HepG2 (cell line): ENCODE results near the gene MBNL3. TPM values are rescaled to one million over a fixed set of nuclear protein-coding genes. Genes with fewer than 3 reads are reported as not detected.

Source experiments
- EP300 ChIP-seq, 3 experiments: sonication (generic) in 1 of 3; formaldehyde crosslinking in 1 of 3; IDR thresholded peaks; 2 replicates each; pipeline versions ENCODE4 v1.5.1 to v1.6.1; 2011 to 2020; ENCODE audit warnings: low read depth in 2 of 3, low read length in 2 of 3, borderline replicate concordance in 1 of 3, improper control_type of control experiment in 1 of 3, mild to moderate bottlenecking in 1 of 3, missing genetic modification reagents in 1 of 3, moderate library complexity in 1 of 3
- FOSL2 ChIP-seq: sonication (generic); formaldehyde crosslinking; IDR thresholded peaks from 2 replicates; pipeline ENCODE4 v1.4.0; 2020; ENCODE audit warnings: missing genetic modification reagents
- MLX ChIP-seq: IDR thresholded peaks from 2 replicates; pipeline ENCODE4 v1.6.1; 2016
- PHF21A ChIP-seq: sonication (generic); formaldehyde crosslinking; IDR thresholded peaks from 2 replicates; pipeline ENCODE4 v1.5.0; 2020; ENCODE audit warnings: mild to moderate bottlenecking, missing genetic modification reagents
- REXO4 ChIP-seq: sonication (generic); formaldehyde crosslinking; IDR thresholded peaks from 2 replicates; pipeline ENCODE4 v1.8.0; 2022; ENCODE audit warnings: missing genetic modification reagents, mild to moderate bottlenecking, borderline replicate concordance
- RXRA ChIP-seq: sonication (generic); formaldehyde crosslinking; IDR thresholded peaks from 2 replicates; pipeline ENCODE4 v1.5.1; 2020; ENCODE audit warnings: missing genetic modification reagents
- SKIL ChIP-seq: sonication (generic); formaldehyde crosslinking; IDR thresholded peaks from 2 replicates; pipeline ENCODE4 v1.8.0; 2022; ENCODE audit warnings: missing genetic modification reagents, mild to moderate bottlenecking, moderate library complexity, borderline replicate concordance
- ZBTB1 ChIP-seq: sonication (generic); formaldehyde crosslinking; IDR thresholded peaks from 2 replicates; pipeline ENCODE4 v1.4.0; 2020; ENCODE audit warnings: missing genetic modification reagents, borderline replicate concordance
- ZC3H13 ChIP-seq: sonication (generic); formaldehyde crosslinking; IDR thresholded peaks from 2 replicates; pipeline ENCODE4 v1.8.1; 2023; ENCODE audit warnings: mild to moderate bottlenecking, missing genetic modification reagents, moderate library complexity
- ZNF136 ChIP-seq: sonication (generic); formaldehyde crosslinking; IDR thresholded peaks from 2 replicates; pipeline ENCODE4 v1.8.1; 2022; ENCODE audit warnings: low read depth, mild to moderate bottlenecking, moderate library complexity, missing genetic modification reagents
- ZNF30 ChIP-seq: sonication (generic); formaldehyde crosslinking; IDR thresholded peaks from 2 replicates; pipeline ENCODE4 v1.5.0; 2020; ENCODE audit warnings: mild to moderate bottlenecking, missing genetic modification reagents
- polyA plus RNA-seq, 8 experiments: library from polyadenylated mRNA; depleted of rRNA in 3 of 8; stranded (reverse) in 7 of 8; unstranded in 1 of 8; fragments of >200 nt; fragmentation: Illumina TruSeq in 4 of 8; extraction: Trizol in 4 of 8; gene quantifications; 2 replicates each; pipeline versions ENCODE4 v1.2.1 to v1.2.3, GENCODE V29; 2011 to 2016; ENCODE audit warnings: low read depth in 4 of 8, missing spikeins in 1 of 8, mixed read lengths in 1 of 8; ENCODE audit not compliant: insufficient read depth in 1 of 8
- total RNA-seq, 5 experiments: library from RNA; depleted of rRNA; stranded (reverse); fragments of >200 nt; fragmentation: Illumina TruSeq; extraction: Trizol; gene quantifications; 2 replicates each; pipeline ENCODE4 v1.2.3, GENCODE V29; 2016; ENCODE audit warnings: low read depth in 1 of 5
- TF ChIP-seq, protein P1 (sequence below): sonication (generic); formaldehyde crosslinking; IDR thresholded peaks from one replicate; pipeline ENCODE4 v1.5.1; 2020; ENCODE audit warnings: mild to moderate bottlenecking, missing genetic modification reagents; ENCODE audit errors: not compliant biosample characterization
- TF ChIP-seq, protein P2 (sequence below): sonication (generic); formaldehyde crosslinking; conservative IDR thresholded peaks from 2 replicates; pipeline ENCODE4 v1.5.0; 2020; ENCODE audit warnings: missing genetic modification reagents
- TF ChIP-seq, protein P3 (sequence below): sonication (generic); formaldehyde crosslinking; IDR thresholded peaks from 2 replicates; pipeline ENCODE4 v1.4.0; 2020; ENCODE audit warnings: missing genetic modification reagents

MBNL3 gene
- total and polyA plus RNA-seq, 2 of the 13 experiments (the other 11 are each of a cell fraction or from before 2014, with no cell fraction given) = 155 to 257 TPM

DNA sequence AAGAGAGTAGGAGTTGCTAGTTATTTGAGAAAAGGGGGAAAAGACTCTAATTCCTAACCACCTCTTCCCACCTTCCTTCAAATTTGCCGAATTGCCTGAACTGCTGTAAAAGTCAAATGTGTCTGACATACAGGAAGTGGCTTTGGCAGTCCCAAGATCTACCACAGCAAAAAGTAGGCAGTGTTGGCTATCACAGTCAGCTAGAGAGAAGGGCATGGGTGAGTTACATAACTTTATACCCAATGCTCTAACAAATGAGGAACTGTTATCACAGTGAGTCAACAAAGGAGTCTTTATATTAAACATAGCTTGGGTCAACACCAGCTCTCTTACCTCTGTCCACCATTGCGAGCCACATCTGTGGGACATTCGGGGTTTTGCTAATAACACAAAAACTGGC, 2.4 kb upstream of the MBNL3 start (continued):
- no peak for TF ChIP-seq ZBTB1
- TF ChIP-seq, protein P1, sequence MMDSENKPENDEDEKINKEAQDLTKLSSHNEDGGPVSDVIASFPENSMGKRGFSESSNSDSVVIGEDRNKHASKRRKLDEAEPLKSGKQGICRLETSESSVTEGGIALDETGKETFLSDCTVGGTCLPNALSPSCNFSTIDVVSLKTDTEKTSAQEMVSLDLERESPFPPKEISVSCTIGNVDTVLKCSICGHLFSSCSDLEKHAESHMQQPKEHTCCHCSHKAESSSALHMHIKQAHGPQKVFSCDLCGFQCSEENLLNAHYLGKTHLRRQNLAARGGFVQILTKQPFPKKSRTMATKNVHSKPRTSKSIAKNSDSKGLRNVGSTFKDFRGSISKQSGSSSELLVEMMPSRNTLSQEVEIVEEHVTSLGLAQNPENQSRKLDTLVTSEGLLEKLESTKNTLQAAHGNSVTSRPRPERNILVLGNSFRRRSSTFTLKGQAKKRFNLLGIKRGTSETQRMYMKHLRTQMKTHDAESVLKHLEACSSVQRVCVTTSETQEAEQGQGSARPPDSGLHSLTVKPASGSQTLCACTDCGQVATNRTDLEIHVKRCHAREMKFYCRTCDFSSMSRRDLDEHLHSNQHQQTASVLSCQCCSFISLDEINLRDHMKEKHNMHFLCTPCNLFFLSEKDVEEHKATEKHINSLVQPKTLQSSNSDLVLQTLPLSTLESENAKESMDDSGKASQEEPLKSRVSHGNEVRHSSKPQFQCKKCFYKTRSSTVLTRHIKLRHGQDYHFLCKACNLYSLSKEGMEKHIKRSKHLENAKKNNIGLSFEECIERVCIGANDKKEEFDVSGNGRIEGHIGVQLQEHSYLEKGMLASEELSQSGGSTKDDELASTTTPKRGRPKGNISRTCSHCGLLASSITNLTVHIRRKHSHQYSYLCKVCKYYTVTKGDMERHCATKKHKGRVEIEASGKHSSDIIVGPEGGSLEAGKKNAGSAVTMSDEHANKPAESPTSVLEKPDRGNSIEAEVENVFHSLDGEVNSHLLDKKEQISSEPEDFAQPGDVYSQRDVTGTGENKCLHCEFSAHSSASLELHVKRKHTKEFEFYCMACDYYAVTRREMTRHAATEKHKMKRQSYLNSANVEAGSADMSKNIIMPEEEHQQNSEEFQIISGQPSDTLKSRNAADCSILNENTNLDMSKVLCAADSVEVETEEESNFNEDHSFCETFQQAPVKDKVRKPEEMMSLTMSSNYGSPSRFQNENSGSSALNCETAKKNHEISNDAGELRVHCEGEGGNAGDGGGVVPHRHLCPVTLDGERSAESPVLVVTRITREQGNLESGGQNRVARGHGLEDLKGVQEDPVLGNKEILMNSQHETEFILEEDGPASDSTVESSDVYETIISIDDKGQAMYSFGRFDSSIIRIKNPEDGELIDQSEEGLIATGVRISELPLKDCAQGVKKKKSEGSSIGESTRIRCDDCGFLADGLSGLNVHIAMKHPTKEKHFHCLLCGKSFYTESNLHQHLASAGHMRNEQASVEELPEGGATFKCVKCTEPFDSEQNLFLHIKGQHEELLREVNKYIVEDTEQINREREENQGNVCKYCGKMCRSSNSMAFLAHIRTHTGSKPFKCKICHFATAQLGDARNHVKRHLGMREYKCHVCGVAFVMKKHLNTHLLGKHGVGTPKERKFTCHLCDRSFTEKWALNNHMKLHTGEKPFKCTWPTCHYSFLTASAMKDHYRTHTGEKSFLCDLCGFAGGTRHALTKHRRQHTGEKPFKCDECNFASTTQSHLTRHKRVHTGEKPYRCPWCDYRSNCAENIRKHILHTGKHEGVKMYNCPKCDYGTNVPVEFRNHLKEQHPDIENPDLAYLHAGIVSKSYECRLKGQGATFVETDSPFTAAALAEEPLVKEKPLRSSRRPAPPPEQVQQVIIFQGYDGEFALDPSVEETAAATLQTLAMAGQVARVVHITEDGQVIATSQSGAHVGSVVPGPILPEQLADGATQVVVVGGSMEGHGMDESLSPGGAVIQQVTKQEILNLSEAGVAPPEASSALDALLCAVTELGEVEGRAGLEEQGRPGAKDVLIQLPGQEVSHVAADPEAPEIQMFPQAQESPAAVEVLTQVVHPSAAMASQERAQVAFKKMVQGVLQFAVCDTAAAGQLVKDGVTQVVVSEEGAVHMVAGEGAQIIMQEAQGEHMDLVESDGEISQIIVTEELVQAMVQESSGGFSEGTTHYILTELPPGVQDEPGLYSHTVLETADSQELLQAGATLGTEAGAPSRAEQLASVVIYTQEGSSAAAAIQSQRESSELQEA (CRISPR knock-in tag) = no peak
- no peak for TF ChIP-seq MLX (CRISPR knock-in tag)
- no peak for TF ChIP-seq REXO4 (CRISPR knock-in tag)
- no peak for TF ChIP-seq RXRA
- TF ChIP-seq ZC3H13 (CRISPR knock-in tag) = no peak
- TF ChIP-seq PHF21A (CRISPR knock-in tag) = 0 out of 2 replicates have a peak, but pooled peaks have one; percentile 28
- TF ChIP-seq, protein P2, sequence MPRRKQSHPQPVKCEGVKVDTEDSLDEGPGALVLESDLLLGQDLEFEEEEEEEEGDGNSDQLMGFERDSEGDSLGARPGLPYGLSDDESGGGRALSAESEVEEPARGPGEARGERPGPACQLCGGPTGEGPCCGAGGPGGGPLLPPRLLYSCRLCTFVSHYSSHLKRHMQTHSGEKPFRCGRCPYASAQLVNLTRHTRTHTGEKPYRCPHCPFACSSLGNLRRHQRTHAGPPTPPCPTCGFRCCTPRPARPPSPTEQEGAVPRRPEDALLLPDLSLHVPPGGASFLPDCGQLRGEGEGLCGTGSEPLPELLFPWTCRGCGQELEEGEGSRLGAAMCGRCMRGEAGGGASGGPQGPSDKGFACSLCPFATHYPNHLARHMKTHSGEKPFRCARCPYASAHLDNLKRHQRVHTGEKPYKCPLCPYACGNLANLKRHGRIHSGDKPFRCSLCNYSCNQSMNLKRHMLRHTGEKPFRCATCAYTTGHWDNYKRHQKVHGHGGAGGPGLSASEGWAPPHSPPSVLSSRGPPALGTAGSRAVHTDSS = no peak
- no peak for TF ChIP-seq ZNF30
- TF ChIP-seq, protein P3, sequence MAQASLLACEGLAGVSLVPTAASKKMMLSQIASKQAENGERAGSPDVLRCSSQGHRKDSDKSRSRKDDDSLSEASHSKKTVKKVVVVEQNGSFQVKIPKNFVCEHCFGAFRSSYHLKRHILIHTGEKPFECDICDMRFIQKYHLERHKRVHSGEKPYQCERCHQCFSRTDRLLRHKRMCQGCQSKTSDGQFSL = no peak
- peak; percentile 58; the same call in 1 of the 2 replicates for TF ChIP-seq SKIL
- peak; percentile 49; the same call in 1 of the 2 replicates for TF ChIP-seq FOSL2 (CRISPR knock-in tag)
- peak in 1 of 2 experiments; percentile 66; a peak in 2 of 4 replicates for TF ChIP-seq EP300 (IDR thresholded peaks at IDR 0.05; ENCODE audit: low read depth in 2 of 2, low read length in 2 of 2)
- no peak for TF ChIP-seq EP300 (CRISPR knock-in tag; IDR thresholded peaks at IDR 0.05; ENCODE audit: borderline replicate concordance)
- no peak for TF ChIP-seq ZNF136 (CRISPR knock-in tag)
